Activated CD8-positive, alpha-beta memory T cell treated with anti-CD3 and anti-CD28 coated beads for 24 hours (primary cell): ENCODE data around the gene ADAMTSL1.

ENCODE experiments used
- DNase-seq: peaks from one replicate; pipeline ENCODE4 v3.0.0-alpha.2; 2020

Gene ADAMTSL1

DNA sequence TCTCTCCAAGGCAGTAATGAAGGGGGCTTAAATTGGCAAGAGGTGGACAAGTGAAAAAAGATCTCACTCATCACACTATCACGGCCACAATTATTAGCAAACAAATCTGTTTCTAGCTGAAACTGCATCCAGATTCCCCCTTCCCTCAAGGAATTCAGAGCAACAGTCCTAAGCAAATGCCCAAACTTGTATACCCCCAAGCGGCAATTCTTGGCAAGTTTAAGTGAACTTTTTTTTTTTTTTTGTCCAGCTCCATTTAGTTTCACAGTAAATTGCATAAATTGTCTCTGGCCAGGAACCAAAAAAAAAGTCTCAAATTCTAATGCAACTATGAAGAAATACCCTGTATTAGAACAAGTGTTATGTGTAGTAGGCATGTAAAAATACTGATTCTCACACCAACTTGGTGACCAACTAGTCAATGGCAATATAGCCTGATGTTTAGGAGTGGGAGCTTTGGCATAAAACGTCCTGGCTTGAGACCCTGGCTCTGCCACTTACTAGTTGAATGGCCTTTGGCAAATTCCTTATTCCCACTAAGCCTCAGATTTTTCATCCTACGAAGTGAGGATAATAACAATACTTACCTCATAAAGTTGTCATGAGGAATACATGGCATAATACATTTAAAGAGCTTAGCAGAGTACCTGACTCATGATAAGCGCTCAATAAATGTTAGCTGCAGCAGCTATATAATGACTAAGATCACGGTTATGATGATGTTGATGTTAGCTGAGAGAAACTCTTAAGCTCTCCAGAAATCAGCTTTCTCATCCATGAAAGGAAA is 193.2 kb downstream of the ADAMTSL1 start:
- no peak for DNase-seq

DNA sequence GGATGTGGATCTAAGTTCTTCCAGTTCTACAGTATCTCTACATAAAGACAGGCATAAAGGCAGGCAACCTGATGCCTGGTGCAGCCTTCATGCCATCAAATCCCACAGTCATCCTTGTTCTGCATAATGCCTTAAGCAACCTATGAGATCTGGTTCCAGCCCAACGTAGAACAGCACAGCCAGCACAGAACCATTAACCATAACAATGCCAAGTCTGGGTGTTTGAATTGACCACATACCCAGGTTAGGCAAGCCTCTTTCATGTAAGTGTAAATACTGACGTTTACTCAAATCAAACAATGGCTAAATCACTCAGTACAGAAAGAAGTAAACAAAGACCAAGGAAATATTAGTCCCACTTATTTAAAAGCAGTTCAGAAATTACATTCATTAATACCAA is 195.0 kb downstream of the ADAMTSL1 start:
- DNase-seq: no peak

DNA sequence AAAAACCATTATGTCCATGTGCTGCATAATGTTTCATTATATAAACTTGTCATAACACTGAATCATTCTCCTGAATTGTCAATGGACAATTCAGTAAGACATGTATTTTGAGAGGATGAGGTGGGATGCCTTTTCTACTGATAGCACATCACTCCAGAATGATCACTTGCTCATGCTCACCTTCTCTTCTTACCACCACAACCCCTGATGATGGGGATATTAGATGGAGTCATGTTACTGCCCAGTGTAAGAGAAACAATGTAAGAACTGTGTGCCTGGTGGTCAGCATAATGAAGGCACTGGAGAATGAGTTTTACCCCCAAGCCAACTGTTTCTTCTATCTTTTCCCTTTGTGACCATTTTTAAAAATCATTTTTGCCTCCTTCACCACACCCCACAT is 198.8 kb downstream of the ADAMTSL1 start:
- no peak for DNase-seq

DNA sequence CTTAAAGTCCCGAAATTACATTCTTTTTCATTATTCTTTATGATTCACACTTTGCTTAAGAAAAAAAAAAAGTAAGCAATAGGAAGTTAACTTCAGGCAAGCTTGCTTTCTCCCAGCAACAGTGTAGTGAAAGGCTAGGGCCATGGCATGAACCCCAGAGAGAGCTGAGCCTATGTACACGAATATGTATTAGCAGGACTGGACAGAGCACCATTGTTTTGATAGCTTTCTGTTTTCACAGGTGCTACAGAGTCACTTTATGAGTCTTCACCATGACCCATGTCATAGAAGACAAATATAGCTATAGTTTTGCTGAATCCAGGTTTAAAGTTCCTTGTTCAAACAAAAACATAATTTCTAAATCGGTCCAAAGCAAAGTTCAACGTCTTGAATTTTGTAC is 199.2 kb downstream of the ADAMTSL1 start:
- DNase-seq: no peak

DNA sequence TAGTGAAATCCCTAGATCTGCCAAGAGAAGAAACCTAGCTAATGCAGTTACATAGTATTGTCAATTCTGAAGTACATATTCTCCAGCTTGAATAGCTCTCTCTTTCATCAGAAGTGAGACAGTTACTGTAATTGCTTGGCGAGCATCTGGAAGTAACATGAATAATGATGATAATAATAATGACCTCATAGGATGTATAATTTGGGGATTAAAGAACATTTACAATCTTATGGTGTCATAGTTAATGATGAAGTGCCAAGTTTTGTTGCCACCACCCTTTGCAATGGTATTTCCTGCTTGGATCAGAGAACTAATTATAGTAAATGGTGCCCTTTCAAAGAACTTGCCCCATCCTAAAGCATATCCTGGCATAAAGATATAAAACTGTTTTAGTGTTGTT is 201.4 kb downstream of the ADAMTSL1 start:
- DNase-seq: no peak

DNA sequence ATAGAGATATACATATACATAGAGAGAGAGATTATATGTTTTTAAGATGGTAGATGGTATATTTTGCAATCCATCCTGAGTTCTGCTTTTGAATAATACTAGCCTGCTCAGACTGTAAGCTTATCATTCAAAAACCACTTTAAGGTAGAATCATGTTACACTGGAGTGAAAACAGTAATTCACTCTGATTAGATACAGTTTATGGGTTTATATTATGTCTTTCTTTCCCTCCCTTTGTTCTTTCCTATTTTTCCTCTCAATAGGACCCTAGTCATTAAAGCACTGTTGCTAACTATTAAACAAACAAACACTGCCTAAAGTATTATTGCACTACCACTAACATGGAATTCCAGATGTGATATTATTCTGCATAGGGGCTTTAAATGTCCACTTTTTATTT is 202.0 kb downstream of the ADAMTSL1 start:
- no peak for DNase-seq

DNA sequence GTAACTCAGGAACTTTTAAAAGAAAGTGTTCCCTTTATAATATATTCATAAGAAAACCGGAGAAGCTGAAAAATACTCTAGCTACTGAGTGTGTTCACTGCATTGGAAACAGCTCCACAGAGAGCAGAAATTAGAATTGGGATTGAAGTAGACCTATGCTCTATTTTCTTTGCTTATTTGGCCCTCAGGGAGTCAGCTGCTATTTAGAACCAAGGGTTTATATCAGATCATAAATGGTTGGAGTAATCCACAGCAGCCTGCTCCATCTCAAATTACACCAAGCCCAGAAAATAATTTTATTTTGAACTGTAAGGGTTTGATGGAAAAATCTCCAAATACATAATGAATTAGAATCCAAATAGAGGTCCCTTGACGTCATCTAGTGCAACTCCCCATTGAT is 202.6 kb downstream of the ADAMTSL1 start:
- no peak for DNase-seq

DNA sequence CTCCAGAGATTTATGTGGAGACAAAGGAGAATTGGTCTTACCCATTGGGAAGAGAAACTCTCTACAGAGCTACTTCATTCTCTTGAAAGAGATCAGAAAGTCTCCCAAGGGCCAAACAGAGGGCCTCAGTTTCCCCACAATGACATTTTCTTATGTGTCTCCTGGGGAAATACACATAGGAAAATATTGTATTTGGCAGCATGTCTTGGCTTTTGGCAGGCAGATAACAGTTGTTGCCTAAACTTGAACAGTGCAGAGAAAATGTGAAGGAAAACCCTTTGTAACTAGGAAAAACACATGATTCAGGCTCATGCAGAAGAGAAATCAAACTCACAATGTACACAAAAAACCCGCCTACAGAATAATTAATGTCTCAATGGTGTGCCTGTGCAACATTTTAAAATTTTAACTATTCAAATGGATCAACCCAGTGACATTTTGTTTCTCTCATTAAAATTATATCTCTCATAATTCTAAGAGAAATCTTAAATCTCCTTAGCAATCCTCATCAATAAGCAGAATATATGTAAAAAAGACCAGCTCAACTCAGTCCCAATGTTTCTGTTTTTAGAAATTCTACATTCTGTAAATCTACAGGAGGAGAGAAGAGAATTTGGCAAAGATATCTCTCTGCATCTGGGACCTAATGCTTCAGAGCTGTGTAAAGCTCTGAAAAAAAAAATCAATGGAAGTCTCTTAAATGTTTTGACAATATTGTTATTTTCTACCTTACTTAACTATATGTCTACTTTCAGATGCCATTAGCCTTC is 205.1 kb downstream of the ADAMTSL1 start:
- DNase-seq: no peak

DNA sequence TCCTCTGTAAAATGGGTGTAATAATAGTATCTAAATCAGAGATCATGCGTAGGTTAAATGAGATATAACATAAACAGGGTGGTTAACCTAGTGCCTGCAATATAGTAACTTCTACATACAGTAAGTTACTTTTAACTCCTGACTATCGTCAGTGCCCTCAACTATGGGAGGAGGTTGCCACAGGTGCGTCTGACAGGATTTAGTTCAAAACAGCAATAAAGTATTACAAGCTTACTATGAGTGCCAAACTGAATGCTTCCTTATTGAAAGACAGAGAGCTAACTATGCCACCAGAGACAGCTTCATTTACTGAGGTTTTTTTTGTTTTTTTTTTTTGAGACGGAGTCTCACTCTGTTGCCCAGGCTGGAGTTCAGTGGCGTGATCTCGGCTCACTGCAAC is 209.0 kb downstream of the ADAMTSL1 start:
- DNase-seq: no peak

DNA sequence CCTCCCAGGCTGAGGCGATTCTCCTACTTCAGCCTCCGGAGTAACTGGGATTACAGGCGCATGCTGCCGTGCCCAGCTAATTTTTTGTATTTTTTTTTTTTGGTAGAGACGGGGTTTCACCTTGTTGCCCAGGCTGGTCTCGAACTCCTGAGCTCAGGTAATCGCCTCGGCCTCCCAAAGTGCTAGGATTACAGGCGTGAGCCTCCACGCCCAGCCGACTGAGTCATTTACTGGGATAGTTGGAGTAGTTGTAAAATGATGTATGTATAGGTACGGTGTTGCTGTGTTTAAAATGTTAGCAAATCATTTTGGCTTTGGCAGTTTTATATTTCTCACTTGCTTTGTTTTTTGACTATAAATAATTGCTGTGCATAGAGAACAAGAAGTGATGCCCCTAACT is 209.4 kb downstream of the ADAMTSL1 start:
- no peak for DNase-seq

DNA sequence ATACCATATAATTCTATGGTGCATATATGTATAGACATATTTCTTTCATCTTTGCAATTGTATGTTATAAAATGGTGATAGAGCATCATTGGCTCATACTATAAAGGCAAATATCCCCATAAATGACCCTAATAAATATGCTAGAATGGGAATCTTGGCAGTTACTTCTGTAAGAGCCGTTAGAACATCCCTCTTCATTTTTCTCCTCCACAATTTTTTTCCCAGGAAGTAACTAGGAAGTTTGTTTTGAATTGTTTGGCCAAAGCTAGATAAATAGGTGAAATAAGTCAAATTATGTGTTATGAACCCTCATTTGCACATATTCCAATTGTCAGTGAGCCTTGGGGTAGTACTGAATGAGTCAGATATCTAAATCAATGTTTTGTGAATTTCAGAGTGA is 209.9 kb downstream of the ADAMTSL1 start:
- DNase-seq: no peak

DNA sequence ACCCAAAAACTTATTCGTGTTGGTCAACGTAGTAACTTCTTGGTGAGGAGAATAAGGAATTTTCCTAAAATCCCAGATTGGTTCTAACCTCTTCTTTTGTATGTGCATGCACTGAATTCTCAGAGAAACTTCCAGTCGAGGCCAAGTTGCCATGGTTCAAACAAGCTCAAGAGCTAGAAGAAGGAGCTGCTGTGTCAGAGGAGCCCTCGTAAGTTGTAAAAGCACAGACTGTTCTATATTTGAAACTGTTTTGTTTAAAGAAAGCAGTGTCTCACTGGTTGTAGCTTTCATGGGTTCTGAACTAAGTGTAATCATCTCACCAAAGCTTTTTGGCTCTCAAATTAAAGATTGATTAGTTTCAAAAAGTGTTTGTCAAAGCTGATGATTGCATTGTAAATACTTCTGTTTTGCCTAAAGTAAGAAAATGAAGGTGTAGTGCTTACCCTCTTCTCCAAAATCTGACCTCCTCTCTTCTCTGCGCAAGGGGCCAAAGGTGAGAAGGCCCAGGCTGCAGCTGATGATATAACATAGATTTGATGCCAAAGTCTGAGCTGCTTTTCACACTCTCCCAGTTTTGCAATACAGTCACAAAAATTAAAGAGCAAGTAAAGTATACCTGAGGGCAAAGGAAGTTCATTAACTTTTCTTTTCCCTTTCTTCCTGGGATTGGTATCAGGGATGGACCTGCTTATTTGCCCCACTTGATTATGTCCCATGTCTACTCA is 210.8 kb downstream of the ADAMTSL1 start:
- DNase-seq: no peak

DNA sequence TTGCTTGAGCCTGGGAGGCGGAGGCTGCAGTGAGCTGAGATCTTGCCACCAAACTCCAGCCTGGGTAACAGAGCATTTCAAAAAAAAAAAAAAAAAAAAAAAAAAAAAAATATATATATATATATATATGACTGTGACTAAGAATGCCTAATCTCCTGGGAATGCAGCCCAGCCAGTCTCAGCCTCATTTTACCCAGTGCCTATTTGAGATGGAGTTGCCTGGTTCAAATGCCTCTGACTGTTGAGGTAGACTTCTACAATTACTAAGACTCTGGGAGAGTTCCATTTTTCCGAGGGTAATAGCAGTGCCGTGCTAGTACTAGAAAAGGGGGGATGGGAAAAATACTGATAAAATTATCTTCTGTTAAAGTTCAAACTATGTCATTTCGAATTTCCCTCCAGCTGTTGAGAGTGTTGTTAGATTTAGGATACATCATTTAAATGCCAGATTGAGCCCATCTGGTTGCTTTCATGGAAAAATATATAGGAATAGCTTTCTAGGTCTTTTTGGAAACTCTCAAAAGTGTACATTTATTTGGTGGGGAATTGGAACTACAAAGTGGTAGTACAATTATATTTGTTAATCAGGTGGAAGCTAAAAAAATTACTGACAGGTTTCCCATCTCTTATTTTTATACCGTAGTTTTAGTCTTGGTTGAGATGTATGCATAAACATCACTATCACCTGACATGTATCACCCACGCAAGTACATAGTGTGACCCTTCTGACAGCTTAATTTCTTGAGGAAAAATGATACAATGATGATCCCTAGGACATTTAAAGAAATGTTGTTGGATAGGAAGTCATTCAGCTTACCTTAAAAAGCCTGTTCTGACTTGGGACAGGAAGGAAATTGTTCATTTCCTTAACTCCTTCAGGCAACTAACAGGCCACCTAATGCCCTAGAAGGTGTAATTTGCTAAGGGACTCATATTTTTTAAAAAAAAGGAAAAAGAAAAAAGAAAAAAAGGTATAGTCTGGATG is 214.9 kb downstream of the ADAMTSL1 start:
- no peak for DNase-seq

DNA sequence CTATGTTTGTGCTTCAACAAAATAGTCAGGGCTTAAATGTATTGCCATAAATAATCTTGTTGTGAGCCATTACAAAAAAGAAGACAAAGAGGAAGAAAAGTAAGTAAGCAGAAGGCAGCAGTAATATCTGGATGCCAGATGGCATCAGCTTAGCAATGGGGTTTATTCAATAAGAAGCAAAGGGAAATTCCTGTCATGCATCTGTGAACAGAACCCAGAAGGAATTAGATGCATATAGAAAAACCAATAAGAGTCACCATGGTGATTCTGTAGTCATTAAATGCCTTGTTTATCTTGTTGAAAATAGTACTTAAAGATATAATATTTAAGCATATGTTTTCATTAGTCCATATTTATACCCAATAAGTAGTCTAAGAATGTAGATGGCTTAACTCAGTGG is 216.0 kb downstream of the ADAMTSL1 start:
- DNase-seq: no peak

DNA sequence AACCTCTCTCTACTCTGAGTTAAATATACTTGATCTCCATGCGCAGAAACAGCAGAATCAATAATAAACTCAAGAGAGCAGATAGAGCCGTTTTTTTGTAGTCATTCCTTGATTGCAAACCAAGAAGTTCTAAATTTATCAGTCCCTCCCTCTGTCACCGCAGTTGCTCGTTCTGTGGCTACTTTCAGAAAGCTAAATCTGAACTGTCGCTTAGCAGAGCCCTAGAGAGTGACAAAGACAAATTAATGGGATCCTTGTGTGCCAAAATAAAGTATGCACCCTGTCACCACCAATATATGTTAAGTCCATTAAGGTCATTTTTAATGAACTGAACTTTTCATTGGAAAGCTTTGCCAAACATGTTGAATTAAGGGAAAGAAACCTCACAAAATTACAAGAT is 218.3 kb downstream of the ADAMTSL1 start:
- no peak for DNase-seq

DNA sequence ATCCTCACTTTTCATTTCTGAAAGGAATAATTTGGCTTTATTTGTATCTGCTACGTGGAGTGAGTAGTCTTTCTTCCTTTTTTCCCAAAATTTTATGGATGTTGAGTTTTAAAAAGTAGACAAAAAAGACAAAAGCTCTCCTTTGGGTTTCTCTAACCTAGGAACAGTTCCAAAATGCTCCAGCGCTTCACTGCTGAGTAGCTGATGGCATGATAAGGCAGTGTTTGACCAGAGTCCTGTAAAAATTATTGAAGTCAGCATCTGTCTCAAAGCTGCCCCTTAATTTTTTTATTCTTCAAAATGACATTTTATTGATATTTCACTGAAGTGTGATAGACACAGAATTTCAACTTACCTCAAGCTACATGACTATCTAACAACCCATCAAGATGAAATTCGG is 219.0 kb downstream of the ADAMTSL1 start:
- no peak for DNase-seq

DNA sequence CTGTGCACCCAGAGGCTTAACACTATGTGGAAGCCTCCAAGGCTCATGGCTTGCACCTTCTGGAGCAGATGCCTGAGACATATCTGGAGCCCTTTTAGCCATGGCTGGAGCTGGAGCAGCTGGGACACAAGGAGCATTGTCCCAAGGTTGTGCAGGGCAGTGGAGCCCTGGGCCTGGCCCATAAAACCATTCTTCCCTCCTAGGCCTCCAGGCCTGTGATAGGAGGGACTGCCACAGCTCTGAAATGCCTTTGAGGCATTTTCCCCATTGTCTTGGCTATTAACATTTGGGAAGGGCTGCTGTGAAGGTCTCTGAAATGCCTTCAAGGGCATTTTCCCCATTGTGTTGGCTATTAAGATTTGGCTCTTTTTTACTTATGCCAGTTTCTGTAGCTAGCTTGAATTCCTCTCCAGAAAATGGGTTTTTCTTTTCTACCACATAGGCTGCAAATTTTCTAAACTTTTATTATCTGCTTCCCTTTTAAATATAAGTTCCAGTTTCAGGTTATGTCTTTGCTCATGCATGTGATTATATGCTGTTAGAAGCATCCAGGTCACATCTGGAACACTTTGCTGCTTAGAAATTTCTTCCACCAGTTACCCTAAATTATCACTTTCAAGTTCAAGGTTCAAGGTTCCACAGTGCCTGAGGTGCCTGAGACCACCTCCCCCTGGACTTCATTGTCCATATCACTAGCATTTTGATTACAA is 221.2 kb downstream of the ADAMTSL1 start:
- no peak for DNase-seq

DNA sequence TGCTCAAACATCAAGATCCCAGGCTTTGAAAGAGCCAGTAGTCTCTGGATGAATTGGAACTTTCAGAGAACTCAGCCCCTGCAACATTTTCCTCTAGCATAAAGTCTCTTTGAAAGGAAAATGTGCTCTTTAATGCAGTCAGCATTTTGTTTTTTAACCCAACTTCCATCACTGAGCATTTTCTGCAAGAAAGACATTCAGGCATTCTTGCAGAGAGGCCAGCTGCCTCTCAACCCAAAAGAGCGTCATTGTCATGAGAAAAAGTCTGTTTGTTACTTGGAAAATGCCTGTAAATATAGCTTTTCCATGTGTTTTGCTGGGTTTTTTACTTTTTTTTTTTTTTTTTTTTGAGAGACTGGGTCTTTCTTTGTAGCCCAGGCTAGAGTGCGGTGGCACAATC is 225.0 kb downstream of the ADAMTSL1 start:
- no peak for DNase-seq

DNA sequence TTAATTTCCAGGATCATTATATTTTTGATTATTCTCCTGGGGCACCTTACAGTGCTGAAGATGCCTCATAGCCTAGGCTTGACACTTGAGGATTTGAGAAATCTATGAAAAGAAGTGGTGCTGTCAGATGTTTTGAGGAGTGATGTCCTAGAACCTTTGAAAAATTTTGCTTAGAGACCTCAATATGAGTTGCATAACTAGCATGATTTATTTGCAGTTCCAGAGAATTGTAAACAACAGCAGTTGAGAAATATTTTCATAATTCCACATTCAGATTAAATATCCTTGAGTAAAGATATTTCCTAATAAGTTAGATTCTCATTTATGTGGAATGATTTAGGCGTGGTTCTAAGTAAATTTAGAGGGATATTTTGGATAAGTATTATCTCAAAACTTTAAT is 225.8 kb downstream of the ADAMTSL1 start:
- DNase-seq: no peak

DNA sequence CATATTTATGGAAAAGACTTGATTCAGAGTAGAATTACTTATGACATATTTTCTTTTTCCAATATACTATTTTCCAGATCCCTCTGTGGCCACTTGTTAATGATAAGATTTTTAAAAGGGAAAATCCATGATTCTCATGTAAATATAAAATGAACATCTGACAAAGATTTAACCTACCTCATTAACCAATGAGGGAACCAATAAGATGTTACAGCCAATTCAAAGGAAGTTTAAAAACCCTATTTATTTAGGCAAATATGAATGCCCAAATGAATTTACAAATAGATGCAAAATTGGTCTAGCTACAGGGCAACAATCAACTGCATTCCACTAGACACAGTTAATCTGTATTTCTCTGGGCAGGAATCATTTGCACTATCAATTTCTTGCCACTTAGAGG is 226.8 kb downstream of the ADAMTSL1 start:
- no peak for DNase-seq

DNA sequence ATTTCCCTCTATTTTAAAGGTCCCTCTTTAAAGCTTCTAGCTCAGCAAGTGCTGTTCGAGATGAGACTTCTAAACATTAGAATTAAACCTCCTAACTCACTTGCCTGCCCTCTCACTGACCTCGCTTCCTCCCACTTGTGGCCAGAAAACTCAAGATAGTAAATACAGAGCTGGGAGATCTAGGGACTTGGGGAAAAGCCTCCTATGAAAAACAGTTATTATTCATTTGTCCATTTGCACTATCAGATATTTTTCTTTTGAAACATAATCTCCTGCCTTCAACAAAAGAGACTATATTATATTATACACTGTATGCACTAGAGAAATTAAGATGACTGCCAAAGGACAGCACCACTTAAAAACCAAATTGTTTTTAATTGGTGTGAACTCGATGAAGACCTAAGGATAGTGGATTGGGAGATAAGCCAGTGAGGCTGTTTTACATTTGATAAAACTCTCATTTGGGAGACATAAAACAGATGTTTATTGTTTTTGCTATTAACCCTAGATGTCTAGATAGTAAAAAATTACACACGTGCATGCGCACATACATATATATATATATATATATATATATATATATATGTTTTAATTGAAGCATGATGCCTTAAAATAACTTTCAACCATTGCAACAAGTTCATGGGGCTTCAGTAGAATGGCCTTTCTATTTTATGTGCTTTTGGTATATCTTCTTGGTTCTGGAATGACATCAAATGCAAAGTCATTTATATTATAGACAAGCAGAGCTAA is 229.4 kb downstream of the ADAMTSL1 start:
- DNase-seq: no peak
